ENCODE data around the gene CHRNE. TPM values are rescaled to one million over a fixed set of nuclear protein-coding genes. Genes with fewer than 3 reads are reported as not detected.

CHRNE gene
- total and polyA plus RNA-seq, 2 of the 4 experiments (the other 2 are of a cell fraction) = under 0.01 to 0.21 TPM

- Histone ChIP-seq H3K79me1 (ENCODE audit: low read depth in 1 of 2, low read length in 2 of 2) (peaks cover 17 to 50% of the 10 kb centered on the region in 2 experiments; a peak in 3 of 4 replicates), H3K27me3 (ENCODE audit: control insufficient read depth, insufficient read depth, low read length) (no peaks in the 10 kb centered on the region), H2BK120ac (ENCODE audit: low read depth, low read length) (no peak overlapping the region), H2BK20ac (ENCODE audit: low read depth, low read length) (no peak overlapping the region), H3K27ac (ENCODE audit: insufficient read depth, low read length) (peak overlapping the region; percentile 71), H3K4me1 (ENCODE audit: control insufficient read depth, insufficient read depth, low read length) (peaks cover 14% of the 10 kb centered on the region), H2AK5ac (ENCODE audit: low read depth, low read length) (peak overlapping the region; percentile 81), H3K4me2 (ENCODE audit: low read depth, low read length) (peak overlapping the region; percentile 94), H3K18ac (ENCODE audit: low read depth, low read length) (no peak overlapping the region), H3K4me3 (ENCODE audit: insufficient read depth, low read depth, low read length) (peak overlapping the region; percentile 68), H2BK5ac (ENCODE audit: low read depth, low read length, poor library complexity, severe bottlenecking) (peak overlapping the region; percentile 5), H3K9ac (ENCODE audit: low read depth, low read length) (peak overlapping the region; percentile 81), H3K4ac (ENCODE audit: low read depth, low read length) (peak overlapping the region; percentile 82), H3K36me3 (ENCODE audit: control insufficient read depth, insufficient read depth, low read length) (peaks cover 33% of the 10 kb centered on the region), H2BK15ac (ENCODE audit: low read depth, low read length) (no peak overlapping the region), H4K20me1 (ENCODE audit: insufficient read depth, low read length) (peaks cover 27% of the 10 kb centered on the region; the same call in 1 of the 2 replicates), H3K9me3 (ENCODE audit: control insufficient read depth, insufficient read depth, low read length) (no peaks in the 10 kb centered on the region), H4K8ac (ENCODE audit: low read depth in 2 of 2, low read length in 2 of 2) (peak overlapping the region; percentile 1 to 71; a peak in 2 of 4 replicates), H4K5ac (ENCODE audit: low read depth, low read length) (no peak overlapping the region), H2AFZ (replicated peaks; ENCODE audit: low read length, poor library complexity) (peak overlapping the region; percentile 89), H4K91ac (ENCODE audit: insufficient read depth, low read depth, low read length) (peak overlapping the region; percentile 51; the same call in 1 of the 2 replicates), H3K9me1 (ENCODE audit: insufficient read depth, low read length) (peaks cover 12% of the 10 kb centered on the region), H3K14ac (replicated peaks; ENCODE audit: low read depth, low read length) (peak overlapping the region; percentile 86), H3K56ac (ENCODE audit: extremely low read depth, insufficient read depth, low read length) (peak overlapping the region; percentile 69), H3K23ac (ENCODE audit: low read depth, low read length) (peak overlapping the region; percentile 99), H2AK9ac (replicated peaks; ENCODE audit: low read depth, low read length, poor library complexity) (peak overlapping the region; percentile 97)
- BruUV-seq (replicated peaks) = no TSS peak
- TF ChIP-seq MAZ (IDR thresholded peaks at IDR 0.05; ENCODE audit: borderline replicate concordance, low read depth, low read length) (no peak), CEBPB (IDR thresholded peaks at IDR 0.05; ENCODE audit: low read depth, low read length) (no peak)
- whole genome bisulfite sequencing, 2 experiments (ENCODE audit: extremely low coverage in 2 of 2, insufficient read length in 1 of 2) = 56% methylated on average over 8 of the region's 19 CpGs; no CpG with 5 or more reads in 1 of the 2 experiments
- ChIA-PET CTCF (interaction anchor here (0.5 to 1.6 kb wide), 3 partner anchors 28 to 524 kb away, joined by 3 read pairs; partner anchors contain the start of gene SPAG7), POLR2A (ENCODE audit: unreplicated experiment) (interaction anchor here (2.0 kb wide), 1 partner anchor 27 kb away, joined by 14 read pairs; the partner anchor contains the start of gene SPAG7)
- in situ Hi-C loops (cut with MboI; ENCODE audit: low sequenced_read_pairs) = no loop called here
- DNase-seq = no peak
- dilution Hi-C loops (cut with HindIII; ENCODE audit: low sequenced_read_pairs, unreplicated experiment) = no loop called here
- no peak for ATAC-seq (ENCODE audit: low read depth)
- intact Hi-C loops (cut with micrococcal nuclease) = no loop called here
These were observed 36.0 kb upstream of the CHRNE start for GRCh38 chr17:4938688-4939545.
